NCI-H146 (cell line): ENCODE results near the gene ZNF610.

Experiments
- DNase-seq: peaks from one replicate; lab custom pipeline; 2025; lab: John Stamatoyannopoulos, UW

Gene ZNF610

GRCh38 chr19:52397310-52398080, 61.5 kb downstream of the ZNF610 start, which contains the start of gene ZNF528:
ZNF528 (plus strand) TSS chr19:52397849; CDS start chr19:52402014, 4,165 bp downstream.
- DNase-seq: peak; percentile 97

- DNase-seq: peak; percentile 52
Observed at GRCh38 chr19:52398081-52398441, 62.0 kb downstream of the ZNF610 start.

- DNase-seq: no peak
Observed at GRCh38 chr19:52410276-52410675, 74.2 kb downstream of the ZNF610 start.

- DNase-seq: no peak
Observed at GRCh38 chr19:52415711-52416110, 79.7 kb downstream of the ZNF610 start.
